Keratinocyte (primary cell): ENCODE data around the gene NRM. TPM values are rescaled to one million over a fixed set of nuclear protein-coding genes. Genes with fewer than 3 reads are reported as not detected.
"Not testable (repeated sequence)": the region's sequence is repeated elsewhere in the genome, so short reads cannot be mapped to it uniquely, and the experiment has no call there.

ENCODE experiments used
- DNase-seq: peaks from one replicate; pipeline ENCODE4 v3.0.0-alpha.2; 2011; ENCODE audit warnings: low read depth, missing footprints, low spot score
- FAIRE-seq: peaks from 2 replicates; lab custom pipeline; 2011; peaks lifted over from hg19 to GRCh38; lab: Jason Lieb, UNC
- H2AFZ ChIP-seq: 2 replicates; pipeline ENCODE4 v1.6.0; 2012; ENCODE audit warnings: low read length, control low read depth, inconsistent platforms; ENCODE audit not compliant: control insufficient read depth
- H3K27ac ChIP-seq: 2 replicates; pipeline ENCODE4 v1.5.1; 2011; ENCODE audit warnings: low read length; ENCODE audit not compliant: control insufficient read depth, insufficient read depth
- H3K27me3 ChIP-seq: 3 replicates; pipeline ENCODE4 v1.6.0; 2011; ENCODE audit warnings: low read length; ENCODE audit not compliant: control insufficient read depth, insufficient read depth; ENCODE audit errors: extremely low read depth
- H3K36me3 ChIP-seq, 2 experiments: 2 replicates in 1 of 2; 3 replicates in 1 of 2; pipeline ENCODE4 v1.5.1; 2011; ENCODE audit warnings: low read length in 2 of 2, mild to moderate bottlenecking in 1 of 2; ENCODE audit not compliant: control insufficient read depth in 2 of 2, insufficient read depth in 2 of 2; ENCODE audit errors: extremely low read depth in 1 of 2
- H3K4me1 ChIP-seq: 3 replicates; pipeline ENCODE4 v1.5.1; 2011; ENCODE audit warnings: low read length; ENCODE audit not compliant: control insufficient read depth, insufficient read depth; ENCODE audit errors: extremely low read depth
- H3K4me2 ChIP-seq: 3 replicates; pipeline ENCODE4 v1.6.0; 2011; ENCODE audit warnings: low read depth, low read length; ENCODE audit not compliant: control insufficient read depth, insufficient read depth; ENCODE audit errors: extremely low read depth
- H3K4me3 ChIP-seq, 3 experiments: fragments of 200-600 bp in 1 of 3; sonication (generic) in 1 of 3; 2 replicates in 2 of 3; 3 replicates in 1 of 3; pipeline ENCODE4 v1.5.1; 2011 to 2016; ENCODE audit warnings: low read length in 3 of 3, mild to moderate bottlenecking in 3 of 3, control low read depth in 2 of 3, inconsistent platforms in 1 of 3, low read depth in 1 of 3, mixed read lengths in 1 of 3, mixed run types in 1 of 3, moderate library complexity in 1 of 3; ENCODE audit not compliant: control insufficient read depth in 2 of 3, insufficient read depth in 2 of 3; ENCODE audit errors: extremely low read depth in 1 of 3
- H3K79me2 ChIP-seq: 2 replicates; pipeline ENCODE4 v1.6.0; 2012; ENCODE audit warnings: low read length; ENCODE audit not compliant: control insufficient read depth, insufficient read depth
- H3K9ac ChIP-seq: 3 replicates; pipeline ENCODE4 v1.6.0; 2011; ENCODE audit warnings: low read length; ENCODE audit not compliant: control insufficient read depth, insufficient read depth; ENCODE audit errors: extremely low read depth
- H3K9me1 ChIP-seq: 3 replicates; pipeline ENCODE4 v1.6.0; 2011; ENCODE audit warnings: low read length; ENCODE audit not compliant: control insufficient read depth, insufficient read depth; ENCODE audit errors: extremely low read depth
- H3K9me3 ChIP-seq: 2 replicates; pipeline ENCODE4 v1.5.1; 2012; ENCODE audit warnings: low read depth, low read length; ENCODE audit not compliant: control insufficient read depth
- H4K20me1 ChIP-seq: 3 replicates; pipeline ENCODE4 v1.6.0; 2011; ENCODE audit warnings: low read length; ENCODE audit not compliant: control insufficient read depth, insufficient read depth; ENCODE audit errors: extremely low read depth
- dilution Hi-C: fragments of 300-500 bp; cut with MboI; formaldehyde crosslinking; loops from one replicate; pipeline ENCODE4 v1.7.0; 2020; ENCODE audit warnings: low sequenced_read_pairs; ENCODE audit not compliant: extremely low pct_ligation_motif_present
- polyA plus RNA-seq, 5 experiments: library from polyadenylated mRNA; depleted of rRNA in 3 of 5; stranded (reverse) in 3 of 5; stranded (forward) in 1 of 5; unstranded in 1 of 5; fragments of >200 nt; gene quantifications; 1 replicate in 1 of 5; 2 replicates in 3 of 5; 3 replicates in 1 of 5; pipeline versions ENCODE4 v1.2.1 to v1.2.3, GENCODE V29; 2011 to 2012; ENCODE audit warnings: missing spikeins in 2 of 5, low read depth in 1 of 5, low replicate concordance in 1 of 5
- TF ChIP-seq, protein P1 (sequence below), 3 experiments: IDR thresholded peaks in 1 of 3; conservative IDR thresholded peaks in 1 of 3; optimal IDR thresholded peaks in 1 of 3; 2 replicates in 2 of 3; 3 replicates in 1 of 3; pipeline versions ENCODE3 to v1.5.1; 2011; ENCODE audit warnings: low read length in 3 of 3, mild to moderate bottlenecking in 3 of 3, moderate library complexity in 2 of 3, control low read depth in 1 of 3, inconsistent platforms in 1 of 3; ENCODE audit not compliant: insufficient read depth in 2 of 3; ENCODE audit errors: extremely low read depth in 1 of 3

The NRM gene
- polyA plus RNA-seq, 1 donor (not counting 4 experiments of a cell fraction or from before 2014, with no cell fraction given) = 7.0 TPM

DNA sequence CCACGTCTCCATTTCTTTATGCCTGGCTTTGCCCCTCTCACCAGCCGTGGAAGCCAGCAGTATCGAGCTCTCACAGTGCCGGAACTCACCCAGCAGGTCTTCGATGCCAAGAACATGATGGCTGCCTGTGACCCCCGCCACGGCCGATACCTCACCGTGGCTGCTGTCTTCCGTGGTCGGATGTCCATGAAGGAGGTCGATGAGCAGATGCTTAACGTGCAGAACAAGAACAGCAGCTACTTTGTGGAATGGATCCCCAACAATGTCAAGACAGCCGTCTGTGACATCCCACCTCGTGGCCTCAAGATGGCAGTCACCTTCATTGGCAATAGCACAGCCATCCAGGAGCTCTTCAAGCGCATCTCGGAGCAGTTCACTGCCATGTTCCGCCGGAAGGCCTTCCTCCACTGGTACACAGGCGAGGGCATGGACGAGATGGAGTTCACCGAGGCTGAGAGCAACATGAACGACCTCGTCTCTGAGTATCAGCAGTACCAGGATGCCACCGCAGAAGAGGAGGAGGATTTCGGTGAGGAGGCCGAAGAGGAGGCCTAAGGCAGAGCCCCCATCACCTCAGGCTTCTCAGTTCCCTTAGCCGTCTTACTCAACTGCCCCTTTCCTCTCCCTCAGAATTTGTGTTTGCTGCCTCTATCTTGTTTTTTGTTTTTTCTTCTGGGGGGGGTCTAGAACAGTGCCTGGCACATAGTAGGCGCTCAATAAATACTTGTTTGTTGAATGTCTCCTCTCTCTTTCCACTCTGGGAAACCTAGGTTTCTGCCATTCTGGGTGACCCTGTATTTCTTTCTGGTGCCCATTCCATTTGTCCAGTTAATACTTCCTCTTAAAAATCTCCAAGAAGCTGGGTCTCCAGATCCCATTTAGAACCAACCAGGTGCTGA is 33.3 kb upstream of the NRM start:
- Histone ChIP-seq H3K36me3 (peaks cover 13 to 26% of the 10 kb centered on the region in 2 experiments), H3K4me1 (peaks cover 21% of the 10 kb centered on the region), H3K9ac (peak overlapping the region; percentile 39), H3K4me2 (peak overlapping the region; percentile 88), H3K4me3 (peak overlapping the region in 1 of 3 experiments; percentile 33), H4K20me1 (peaks cover 31% of the 10 kb centered on the region), H3K79me2 (peaks cover 47% of the 10 kb centered on the region)
- H3K9me3 ChIP-seq, H3K9me1 ChIP-seq, dilution Hi-C loops, H2AFZ ChIP-seq, H3K27ac ChIP-seq, FAIRE-seq, H3K27me3 ChIP-seq, DNase-seq: not testable (repeated sequence)
- TF ChIP-seq, protein P1, sequence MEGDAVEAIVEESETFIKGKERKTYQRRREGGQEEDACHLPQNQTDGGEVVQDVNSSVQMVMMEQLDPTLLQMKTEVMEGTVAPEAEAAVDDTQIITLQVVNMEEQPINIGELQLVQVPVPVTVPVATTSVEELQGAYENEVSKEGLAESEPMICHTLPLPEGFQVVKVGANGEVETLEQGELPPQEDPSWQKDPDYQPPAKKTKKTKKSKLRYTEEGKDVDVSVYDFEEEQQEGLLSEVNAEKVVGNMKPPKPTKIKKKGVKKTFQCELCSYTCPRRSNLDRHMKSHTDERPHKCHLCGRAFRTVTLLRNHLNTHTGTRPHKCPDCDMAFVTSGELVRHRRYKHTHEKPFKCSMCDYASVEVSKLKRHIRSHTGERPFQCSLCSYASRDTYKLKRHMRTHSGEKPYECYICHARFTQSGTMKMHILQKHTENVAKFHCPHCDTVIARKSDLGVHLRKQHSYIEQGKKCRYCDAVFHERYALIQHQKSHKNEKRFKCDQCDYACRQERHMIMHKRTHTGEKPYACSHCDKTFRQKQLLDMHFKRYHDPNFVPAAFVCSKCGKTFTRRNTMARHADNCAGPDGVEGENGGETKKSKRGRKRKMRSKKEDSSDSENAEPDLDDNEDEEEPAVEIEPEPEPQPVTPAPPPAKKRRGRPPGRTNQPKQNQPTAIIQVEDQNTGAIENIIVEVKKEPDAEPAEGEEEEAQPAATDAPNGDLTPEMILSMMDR (optimal IDR thresholded peaks at IDR 0.05 in 1 of 3, IDR thresholded peaks at IDR 0.05 in 1 of 3, conservative IDR thresholded peaks at IDR 0.05 in 1 of 3; ENCODE audit: extremely low read depth in 1 of 3, insufficient read depth in 2 of 3, low read length in 3 of 3) = peak in 1 of 3 experiments; percentile 3

DNA sequence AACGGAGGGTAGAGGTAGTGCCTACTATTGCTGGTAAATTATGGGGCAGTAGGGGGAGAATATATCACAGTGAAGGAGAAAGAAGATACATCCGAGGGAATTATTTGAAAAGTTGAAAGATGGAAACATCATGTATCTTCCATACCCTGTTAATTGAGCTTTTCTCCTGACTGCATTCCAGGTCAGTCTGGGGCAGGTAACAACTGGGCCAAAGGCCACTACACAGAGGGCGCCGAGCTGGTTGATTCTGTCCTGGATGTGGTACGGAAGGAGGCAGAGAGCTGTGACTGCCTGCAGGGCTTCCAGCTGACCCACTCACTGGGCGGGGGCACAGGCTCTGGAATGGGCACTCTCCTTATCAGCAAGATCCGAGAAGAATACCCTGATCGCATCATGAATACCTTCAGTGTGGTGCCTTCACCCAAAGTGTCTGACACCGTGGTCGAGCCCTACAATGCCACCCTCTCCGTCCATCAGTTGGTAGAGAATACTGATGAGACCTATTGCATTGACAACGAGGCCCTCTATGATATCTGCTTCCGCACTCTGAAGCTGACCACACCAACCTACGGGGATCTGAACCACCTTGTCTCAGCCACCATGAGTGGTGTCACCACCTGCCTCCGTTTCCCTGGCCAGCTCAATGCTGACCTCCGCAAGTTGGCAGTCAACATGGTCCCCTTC is 32.5 kb upstream of the NRM start:
- peaks cover 25% of the 10 kb centered on the region for H3K4me1 ChIP-seq
- H3K9me3 ChIP-seq = not testable (repeated sequence)

More for the DNA sequence above, 32.5 kb upstream of the NRM start:
- DNase-seq, H3K27me3 ChIP-seq, H2AFZ ChIP-seq, H3K9me1 ChIP-seq, FAIRE-seq, H3K27ac ChIP-seq, dilution Hi-C loops: not testable (repeated sequence)
- H4K20me1 ChIP-seq = peaks cover 31% of the 10 kb centered on the region
- H3K9ac ChIP-seq = peak overlapping the region; percentile 39
- H3K4me2 ChIP-seq = peak overlapping the region; percentile 88
- H3K79me2 ChIP-seq = peaks cover 48% of the 10 kb centered on the region
- H3K36me3 ChIP-seq = peaks cover 13 to 26% of the 10 kb centered on the region in 2 experiments
- H3K4me3 ChIP-seq = peak overlapping the region in 2 of 3 experiments; percentile 33 to 89
